ACHN (cell line): ENCODE results near the gene PALLD.

Experiments used
- DNase-seq: peaks from one replicate; pipeline ENCODE4 v3.0.0-alpha.2; 2015
- in situ Hi-C: cut with HindIII; loops from 2 replicates; pipeline ENCODE4 v1.10.0; 2017; ENCODE audit warnings: low sequenced_read_pairs, low pct_ligation_motif_present, low pct_unique_long_range_greater_than_20kb

The PALLD gene

DNA sequence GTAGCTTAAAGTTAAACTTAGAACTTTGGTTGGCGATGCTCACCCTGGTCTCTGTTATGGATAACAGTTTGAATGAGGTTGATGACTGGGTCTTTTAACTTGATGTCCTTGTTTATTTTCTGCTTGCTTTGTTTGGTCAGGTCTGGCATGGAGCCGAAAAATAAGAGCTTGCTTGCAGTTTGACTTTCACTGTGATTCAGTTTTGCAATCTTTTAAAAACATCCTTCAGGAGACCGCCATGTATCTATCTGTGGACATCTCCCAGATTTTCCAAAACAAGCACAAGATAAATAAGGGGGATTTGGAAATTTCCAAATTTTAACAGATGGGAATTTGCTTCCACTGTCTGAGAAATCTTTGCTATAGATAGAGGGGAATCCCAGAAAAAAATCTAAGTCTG lies 246.7 kb downstream of the PALLD start:
- in situ Hi-C loops, result no loop called here
- no peak for DNase-seq

DNA sequence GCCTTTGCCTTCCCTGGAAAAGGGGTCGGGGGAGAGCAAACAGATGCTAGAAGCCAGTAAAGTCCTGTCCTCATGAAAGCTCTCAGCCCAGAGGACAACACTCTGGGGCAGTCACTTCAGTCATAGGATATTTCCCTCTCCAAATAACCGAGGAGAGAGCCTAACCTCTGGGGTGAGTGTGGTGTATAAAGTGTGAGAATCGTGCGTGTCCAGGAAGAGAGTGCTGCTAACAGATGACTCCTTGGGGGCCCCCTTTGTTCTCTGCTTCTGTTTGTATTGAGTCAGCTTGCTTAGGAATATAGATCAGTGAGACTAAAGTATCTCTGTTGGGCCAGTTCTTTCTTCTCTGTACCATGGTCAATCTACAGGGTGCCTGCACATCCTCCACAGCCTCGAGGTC lies 247.2 kb downstream of the PALLD start:
- in situ Hi-C loops, result no loop called here
- no peak for DNase-seq

DNA sequence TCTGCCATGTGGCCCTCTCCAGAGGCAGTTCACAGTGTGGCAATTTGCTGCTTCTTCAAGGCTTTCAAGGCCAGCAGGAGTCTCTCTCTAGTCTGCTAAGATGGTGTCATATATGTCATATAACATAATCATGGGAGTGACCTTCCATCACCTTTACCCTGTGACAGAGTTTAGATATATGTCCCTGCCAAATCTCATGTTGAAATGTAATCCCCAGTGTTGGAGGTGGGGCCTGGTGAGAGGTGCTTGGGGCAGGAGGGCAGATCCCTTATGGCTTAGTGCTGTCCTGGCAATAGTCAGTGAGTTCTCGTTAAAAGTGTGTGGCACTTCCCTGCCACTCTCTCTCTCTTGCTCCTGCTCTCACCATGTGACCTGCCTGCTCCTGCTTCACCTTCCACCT lies 252.0 kb downstream of the PALLD start:
- in situ Hi-C loops, result no loop called here
- DNase-seq, result no peak

DNA sequence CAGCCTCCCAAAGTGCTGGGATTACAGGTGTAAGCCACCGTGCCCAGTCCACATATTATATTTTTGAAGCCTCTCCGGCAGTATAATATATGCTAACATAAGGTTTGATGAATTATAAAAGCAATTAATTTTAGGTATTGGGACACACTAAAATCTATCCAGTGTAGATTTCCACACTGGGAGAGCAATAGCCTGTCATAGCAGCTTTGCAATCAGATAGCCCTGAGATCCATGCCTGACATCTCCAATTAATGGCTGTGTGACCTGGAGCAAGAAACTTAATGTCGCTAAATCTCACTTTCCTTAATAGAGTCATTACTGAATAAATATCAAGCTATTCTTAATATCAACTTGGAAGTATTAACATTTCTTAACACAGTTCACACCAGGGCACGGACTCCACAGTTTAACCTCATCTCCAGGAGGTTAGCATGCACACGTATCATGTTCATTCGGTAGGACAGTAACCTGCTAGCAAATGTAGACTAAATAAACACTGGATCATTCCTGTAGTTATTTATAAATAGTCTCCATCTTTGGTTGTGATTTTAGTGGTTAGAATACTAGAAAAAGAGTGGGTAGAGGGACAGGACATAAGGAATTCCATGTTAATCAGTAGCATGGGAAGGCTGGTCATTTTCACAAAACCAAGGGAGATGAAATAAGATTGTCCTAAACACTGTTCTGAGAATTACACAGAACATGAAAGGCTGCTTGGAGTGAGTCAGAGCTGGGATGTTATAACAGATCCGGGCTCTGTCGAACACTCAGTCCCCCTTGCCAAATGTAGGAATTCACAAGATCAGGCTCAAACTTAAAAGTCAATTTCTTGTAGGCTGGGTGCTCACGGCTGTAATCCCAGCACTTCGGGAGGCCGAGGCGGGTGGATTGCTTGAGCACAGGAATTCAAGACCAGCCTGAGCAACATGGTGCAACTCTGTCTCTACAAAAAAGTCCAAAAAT lies 254.7 kb downstream of the PALLD start:
- DNase-seq, result no peak
- in situ Hi-C loops, result no loop called here

DNA sequence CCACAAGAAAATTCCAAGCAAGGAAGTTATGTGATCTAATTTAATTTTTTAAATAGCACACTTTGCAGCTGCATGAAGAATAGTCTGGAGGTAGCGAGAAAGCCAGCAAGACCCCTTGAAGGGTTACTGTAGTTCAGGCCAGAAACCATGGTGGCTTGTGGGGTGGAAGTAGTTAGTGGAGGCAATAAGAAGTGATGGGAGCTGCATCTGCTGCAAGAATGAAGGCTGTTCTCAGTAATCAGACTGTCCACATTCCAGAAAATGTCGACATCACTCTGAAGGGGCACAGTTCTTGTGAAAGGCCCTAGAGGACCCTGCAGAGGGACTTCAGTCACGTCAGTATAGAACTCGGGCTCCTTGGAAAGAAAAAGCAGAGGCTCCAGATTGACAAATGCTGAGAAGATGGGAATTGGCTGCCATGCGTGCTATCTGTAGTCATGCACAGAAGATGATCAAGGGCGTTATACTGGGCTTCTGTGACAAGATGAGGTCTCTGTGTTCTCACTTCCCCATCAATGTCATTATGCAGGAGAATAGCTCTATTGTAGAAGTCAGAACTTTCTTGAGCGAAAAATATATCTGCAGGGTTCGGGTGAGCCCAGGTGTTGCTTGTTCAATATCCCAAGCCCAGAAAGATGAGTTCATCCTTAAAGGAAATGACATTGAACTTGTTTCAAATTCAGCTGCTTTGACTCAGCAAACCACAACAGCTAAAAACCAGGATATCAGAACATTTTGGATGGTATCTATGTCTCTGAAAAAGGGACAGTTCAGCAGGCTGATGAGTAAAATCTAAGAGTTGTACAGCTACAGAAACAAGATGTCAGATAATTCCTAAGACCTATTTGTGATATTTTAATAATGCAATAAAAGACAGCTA lies 259.0 kb downstream of the PALLD start:
- no peak for DNase-seq
- in situ Hi-C loops, result no loop called here

DNA sequence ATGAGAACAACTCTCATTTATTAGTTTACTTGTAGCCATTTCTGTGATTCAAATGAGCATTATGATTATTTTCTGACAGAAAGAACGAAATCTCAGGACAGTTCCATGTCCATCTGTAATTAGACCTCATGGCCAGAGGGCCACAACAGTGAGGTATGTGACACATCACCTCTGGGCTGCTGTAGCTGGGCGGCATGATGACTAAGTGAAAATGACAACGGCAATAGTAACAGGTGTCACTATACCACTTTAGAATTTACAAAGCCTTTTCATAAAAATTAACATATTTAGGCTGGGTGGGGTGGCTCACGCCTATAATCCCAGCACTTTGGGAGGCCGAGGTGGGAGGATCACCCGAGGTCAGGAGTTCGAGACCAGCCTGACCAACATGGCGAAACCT lies 260.6 kb downstream of the PALLD start:
- in situ Hi-C loops, result no loop called here
- no peak for DNase-seq

DNA sequence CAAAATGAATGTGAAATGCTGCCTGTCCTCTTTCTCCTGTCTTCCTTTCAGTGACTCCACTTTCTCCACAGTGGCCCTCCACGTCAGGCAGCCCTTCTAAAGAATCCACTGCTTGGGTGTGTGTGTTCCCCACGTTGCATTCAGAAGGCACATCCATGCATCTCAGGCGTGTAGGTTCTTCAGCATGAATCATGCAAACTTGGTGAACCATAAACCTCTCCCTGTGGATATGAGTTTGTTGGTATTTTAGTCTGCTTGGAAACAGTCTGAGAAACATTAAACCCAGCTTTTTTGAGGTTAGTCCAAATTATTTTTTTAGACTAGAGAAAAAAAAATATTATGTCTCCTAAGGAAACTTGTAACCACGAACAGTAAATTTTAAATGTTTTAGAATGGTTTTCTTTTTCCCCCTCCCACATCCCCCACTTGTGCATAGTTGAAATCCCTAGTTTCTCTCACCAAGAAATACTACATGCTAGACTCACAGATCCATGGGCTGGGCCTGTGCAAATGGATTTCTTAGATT lies 261.6 kb downstream of the PALLD start:
- in situ Hi-C loops, result no loop called here
- peak; percentile 89 for DNase-seq

DNA sequence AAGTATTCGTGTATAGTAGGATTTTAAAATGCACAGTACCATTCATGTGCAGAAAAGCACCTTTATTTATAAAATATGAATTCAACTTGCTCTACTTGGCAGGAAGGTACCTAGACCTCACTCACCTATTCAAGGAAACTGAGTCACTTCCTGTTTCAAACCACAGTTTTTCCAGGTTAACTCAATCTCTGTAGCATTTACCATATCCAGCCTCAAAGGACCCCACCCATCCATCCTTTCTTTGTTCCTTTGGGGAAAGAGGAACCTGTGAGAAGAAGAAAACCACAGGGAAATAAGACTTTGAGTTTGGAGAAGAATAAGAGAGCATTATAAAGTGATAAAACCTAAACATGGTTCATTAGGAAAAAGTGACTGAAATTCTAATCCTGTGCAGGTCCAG lies 262.5 kb downstream of the PALLD start:
- no peak for DNase-seq
- in situ Hi-C loops, result no loop called here

DNA sequence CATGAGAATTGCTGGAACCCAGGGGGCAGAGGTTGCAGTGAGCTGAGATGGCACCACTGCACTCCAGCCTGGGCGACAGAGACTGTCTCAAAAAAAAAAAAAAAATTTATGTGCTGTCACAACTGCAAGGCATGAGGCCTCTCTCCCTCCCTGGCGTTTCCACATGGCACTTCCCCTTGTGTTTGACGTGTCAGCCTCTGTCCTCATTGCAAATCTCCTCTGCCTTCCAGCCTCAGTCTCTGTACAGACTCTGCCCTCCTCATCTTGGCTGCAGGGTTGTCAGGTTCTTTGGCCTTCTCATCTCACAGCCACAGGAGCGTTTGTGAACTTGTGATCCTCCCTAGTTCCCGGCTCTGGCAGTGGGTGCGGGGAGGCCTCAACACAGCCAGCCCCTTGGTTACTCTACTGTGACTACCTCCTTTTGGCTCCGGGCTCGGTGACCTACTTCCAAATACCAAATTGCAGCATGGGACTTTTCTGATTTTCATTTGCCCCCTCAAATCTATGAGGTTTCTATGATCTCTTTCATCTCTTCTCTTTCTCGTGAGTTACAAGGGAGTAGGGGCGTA lies 263.2 kb downstream of the PALLD start:
- no peak for DNase-seq
- in situ Hi-C loops, result no loop called here

DNA sequence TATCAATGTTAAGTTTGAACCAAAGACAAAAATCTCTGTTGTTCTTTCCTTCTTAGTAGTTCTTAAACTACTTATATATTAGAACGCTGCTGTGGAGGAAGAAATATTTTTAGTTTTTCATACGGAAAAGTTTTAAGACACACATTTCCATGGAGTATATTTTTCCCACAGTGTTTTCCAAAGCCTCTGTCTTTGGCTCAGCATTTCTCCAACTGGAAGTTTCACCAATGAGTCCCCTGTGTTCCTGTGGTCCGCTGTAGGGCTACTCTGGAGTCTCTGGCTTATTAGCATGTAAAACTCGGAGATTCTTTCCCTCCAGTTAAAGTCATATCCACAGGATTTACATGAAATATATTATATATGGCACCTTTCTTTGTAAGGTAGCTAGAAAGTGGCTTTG lies 264.2 kb downstream of the PALLD start:
- in situ Hi-C loops, result no loop called here
- no peak for DNase-seq

DNA sequence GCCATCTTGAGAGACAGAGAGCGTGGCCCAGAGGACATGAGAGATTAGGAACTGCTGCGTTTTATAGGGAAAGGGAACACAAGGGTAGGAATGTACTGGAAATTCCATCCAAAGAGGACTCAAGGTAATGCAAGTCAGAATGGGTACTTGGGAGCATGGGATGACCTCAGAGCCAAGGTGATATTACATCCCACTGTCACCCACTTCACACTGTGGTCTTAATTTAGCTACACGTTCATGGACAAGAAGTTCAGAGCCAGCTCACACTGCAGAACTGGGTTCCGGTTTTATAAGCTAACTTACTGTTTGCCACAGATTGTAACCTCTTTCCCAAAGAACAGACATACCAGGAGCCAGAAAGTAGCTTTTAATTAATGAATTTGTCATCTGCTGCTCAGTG lies 268.5 kb downstream of the PALLD start:
- in situ Hi-C loops, result no loop called here

DNA sequence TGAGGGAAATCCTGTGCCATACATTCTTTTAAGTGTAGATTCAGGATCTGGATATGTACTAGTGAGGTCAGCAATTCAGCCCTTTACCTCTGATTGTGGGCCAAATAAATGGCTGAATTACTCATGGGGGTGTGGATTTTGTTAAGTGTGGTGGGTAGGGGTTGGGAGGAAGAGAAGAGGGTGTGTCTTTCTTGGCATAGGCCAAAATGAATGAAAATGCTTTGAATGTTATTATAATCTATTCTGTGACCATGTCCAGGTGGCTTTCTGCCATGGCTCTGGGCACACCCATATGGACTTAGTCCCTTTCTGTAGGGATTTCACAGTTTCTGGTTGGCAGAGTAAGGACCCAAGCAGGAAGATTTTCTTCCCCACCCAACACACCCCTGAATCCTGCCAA lies 268.9 kb downstream of the PALLD start:
- in situ Hi-C loops, result no loop called here

More for the DNA sequence above, 268.5 kb downstream of the PALLD start:
- DNase-seq, result no peak

DNA sequence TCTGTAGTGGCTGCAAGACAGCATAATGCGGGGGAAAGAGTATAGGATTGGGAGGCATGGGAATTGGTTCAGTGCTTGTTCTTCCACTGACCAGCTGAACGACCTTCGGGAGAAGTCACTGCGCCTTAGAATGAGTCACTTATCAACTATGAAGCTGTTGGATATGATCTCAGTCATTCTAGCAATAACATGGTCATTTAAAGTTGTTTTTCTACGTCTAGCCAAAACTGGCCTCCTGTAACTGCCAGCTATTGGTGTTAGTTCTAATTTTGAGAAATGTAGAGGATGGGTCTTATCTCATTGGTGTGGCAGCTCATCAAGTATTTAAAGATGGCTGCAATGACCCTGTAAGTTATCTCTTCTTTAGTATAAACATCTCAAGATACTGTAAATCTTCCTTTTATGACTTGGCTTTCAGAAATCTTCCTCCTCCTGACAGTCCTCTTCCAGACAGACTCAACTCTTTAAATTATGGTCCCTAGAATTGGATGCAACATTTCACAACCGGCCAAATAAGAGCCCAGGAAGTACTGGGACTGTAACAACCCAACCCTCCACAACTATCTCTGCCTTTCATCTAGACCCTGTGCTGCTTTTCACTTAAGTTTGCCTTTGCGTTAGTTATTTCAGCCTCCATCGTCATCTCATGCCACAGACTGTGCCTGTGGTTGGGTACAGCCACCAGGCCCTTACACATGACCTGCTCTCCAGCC lies 269.9 kb downstream of the PALLD start:
- peak; percentile 47 for DNase-seq
- in situ Hi-C loops, result no loop called here

More for the DNA sequence above, 268.9 kb downstream of the PALLD start:
- no peak for DNase-seq

DNA sequence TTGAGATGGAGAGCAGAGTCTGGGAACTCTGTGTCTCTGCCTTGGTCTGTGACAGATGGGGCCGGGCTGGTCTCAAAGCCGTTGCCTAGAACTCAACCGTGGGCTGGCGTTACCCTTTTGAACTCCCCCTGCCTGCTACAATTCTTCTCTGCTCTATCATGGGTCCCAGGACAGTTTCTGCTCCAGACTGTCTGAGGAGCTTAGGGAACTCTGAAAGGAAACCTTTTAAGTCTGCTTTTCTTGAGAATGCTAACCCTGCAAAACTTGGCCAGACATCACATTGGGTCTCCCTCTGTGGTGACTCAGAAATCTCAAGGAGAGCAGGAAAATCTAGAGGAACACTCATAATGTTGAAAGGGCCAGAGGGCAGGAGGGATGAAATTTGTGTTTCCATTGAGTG lies 272.6 kb downstream of the PALLD start:
- no peak for DNase-seq
- in situ Hi-C loops, result no loop called here

DNA sequence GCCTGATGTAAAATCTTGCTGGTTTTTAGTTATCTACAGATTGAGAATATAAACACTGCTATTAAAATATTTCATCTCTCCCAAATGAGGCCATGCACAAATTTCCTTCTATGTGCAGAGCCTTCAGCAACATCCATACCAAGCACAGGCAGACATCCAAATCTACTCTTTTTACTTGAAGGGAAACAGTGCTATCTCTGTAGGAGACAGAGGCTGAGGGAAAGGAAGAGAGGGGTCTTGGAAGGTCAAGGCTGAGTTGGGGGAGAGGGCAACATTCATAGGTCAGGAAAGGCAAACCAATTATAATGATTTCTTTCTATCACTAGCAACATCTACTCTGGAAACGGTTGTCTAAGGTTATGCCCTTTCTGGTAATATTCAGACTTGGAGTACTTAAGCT lies 273.0 kb downstream of the PALLD start:
- in situ Hi-C loops, result no loop called here
- DNase-seq, result no peak

DNA sequence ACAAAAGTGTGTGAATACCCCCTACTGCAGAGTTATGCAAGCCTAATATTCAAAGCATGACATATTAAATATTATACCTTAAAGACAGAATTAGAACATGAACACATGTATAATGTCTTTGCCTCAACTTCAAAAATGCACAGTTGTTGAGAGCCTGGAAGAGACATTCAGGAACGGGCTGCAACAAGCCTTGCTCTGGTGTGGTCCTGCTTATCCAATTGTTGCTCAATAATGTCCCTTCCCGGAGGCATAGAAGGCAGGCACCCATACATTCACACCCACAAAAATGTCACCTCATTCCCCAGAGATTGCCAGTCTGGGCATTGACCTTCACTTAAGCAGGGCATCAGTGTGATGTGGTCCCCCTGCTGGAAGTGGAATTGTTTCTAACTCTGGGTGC lies 274.4 kb downstream of the PALLD start:
- in situ Hi-C loops, result no loop called here
- DNase-seq, result no peak

DNA sequence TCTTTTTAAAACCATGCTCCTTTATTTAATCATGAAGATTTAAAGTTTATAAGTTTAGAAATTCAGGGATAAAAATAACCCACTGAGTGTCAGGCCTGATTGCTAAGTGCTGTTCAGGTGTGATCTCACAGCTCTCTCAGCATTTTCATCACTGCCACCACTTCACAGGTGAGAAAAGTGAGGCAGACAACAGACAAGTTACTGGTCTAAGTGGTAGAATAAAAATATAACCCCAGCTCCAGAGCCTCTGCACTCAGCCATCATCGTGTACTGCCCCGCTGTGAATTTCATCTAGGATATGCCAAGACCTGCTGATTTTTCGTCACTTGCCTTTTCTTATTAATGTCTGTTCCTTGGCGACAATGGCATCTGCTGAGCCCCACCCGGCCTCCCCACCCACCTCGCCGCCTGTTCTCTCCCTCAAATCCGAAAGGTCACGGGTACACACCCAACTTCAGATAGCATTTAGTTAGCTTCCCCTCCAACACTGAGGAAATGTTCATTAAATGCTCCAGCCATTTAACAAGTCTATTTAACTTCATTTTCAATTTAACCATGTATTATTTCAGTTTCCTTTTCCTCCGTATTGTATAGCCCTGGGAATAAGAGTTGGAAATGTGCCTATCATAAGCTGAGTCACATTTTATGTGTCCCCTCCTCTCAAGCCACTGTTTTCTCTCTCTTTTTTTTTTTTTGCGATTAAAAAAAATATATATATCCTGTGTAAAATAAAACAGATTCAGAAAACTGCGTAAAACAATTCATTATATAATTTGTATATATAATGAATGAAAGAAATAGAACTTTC lies 276.7 kb downstream of the PALLD start:
- DNase-seq, result no peak
- in situ Hi-C loops, result no loop called here

DNA sequence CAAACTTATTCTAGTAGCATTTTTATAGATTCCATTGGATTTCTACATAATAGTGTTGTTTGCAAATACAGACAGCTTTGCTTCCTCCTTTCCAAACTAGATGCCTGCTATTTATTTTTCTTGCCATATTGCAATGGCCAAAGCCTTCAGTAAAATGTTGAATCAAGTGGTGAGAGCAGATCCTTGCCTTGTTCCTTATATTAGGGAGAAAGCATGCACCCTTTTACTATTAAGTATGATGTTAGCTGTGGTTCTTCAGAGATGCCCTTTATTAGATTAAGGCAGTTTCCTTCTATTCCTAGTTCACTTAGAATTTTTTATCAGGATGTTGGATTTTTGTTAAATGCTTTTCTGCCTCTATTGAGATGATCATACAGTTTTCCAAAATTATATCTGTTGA lies 279.5 kb downstream of the PALLD start:
- in situ Hi-C loops, result no loop called here
- no peak for DNase-seq
